GM21576 (cell line): ENCODE data around the gene DISP3.

Experiments
- ATAC-seq: cut with Tn5 transposase; IDR thresholded peaks from one replicate; pipeline ENCODE4 v1.9.1; 2021; ENCODE audit warnings: mild to moderate bottlenecking, moderate library complexity; ENCODE audit not compliant: unreplicated experiment

DISP3 gene, protein sequence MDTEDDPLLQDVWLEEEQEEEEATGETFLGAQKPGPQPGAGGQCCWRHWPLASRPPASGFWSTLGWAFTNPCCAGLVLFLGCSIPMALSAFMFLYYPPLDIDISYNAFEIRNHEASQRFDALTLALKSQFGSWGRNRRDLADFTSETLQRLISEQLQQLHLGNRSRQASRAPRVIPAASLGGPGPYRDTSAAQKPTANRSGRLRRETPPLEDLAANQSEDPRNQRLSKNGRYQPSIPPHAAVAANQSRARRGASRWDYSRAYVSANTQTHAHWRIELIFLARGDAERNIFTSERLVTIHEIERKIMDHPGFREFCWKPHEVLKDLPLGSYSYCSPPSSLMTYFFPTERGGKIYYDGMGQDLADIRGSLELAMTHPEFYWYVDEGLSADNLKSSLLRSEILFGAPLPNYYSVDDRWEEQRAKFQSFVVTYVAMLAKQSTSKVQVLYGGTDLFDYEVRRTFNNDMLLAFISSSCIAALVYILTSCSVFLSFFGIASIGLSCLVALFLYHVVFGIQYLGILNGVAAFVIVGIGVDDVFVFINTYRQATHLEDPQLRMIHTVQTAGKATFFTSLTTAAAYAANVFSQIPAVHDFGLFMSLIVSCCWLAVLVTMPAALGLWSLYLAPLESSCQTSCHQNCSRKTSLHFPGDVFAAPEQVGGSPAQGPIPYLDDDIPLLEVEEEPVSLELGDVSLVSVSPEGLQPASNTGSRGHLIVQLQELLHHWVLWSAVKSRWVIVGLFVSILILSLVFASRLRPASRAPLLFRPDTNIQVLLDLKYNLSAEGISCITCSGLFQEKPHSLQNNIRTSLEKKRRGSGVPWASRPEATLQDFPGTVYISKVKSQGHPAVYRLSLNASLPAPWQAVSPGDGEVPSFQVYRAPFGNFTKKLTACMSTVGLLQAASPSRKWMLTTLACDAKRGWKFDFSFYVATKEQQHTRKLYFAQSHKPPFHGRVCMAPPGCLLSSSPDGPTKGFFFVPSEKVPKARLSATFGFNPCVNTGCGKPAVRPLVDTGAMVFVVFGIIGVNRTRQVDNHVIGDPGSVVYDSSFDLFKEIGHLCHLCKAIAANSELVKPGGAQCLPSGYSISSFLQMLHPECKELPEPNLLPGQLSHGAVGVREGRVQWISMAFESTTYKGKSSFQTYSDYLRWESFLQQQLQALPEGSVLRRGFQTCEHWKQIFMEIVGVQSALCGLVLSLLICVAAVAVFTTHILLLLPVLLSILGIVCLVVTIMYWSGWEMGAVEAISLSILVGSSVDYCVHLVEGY (N-terminal part only)

DNA sequence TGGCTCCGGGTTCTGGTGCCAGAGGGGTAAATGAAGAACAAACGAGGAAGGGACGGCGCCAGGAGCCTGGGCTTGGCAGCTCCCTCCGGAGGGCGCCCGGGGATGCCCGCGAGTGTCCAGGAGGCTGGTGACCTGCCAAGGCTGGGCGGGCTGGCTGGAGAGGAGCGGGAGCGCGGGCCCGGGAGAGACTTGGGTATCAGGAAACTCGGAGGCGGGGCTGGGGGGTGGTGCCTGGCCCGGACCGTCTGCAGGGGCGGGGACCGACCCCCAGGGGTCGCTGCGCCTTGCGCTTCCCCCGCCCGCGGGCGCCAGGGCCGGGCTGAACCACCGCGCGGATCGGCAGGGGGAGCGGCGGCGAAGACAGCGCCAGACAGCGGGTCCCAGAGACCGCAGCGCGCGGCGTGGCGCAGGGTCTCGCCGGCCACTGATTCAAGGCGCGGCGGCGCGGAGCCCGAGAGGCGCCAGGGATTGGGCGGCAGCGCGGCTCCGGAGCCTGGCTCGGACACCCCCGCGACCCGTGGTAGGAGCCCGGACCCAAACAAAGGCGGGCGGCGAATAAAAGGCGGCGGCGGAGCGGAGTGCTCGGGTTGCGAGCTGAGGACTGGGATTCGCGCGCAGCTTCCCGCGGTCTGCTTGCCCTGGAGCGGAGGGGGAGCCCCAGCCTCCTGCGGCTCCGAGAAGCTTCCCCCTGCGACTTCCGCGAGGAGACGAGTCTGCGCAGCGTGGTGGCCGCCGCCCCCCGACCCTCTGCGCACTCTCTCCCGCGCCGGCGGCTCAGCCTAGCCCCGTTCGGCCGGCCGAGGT, at the start of gene DISP3:
Gene DISP3, plus strand, starts transcription at position 585 of the 804 bp plus-strand sequence. CDS start 21,838 bp downstream, outside the sequence.
- ATAC-seq: no peak

DNA sequence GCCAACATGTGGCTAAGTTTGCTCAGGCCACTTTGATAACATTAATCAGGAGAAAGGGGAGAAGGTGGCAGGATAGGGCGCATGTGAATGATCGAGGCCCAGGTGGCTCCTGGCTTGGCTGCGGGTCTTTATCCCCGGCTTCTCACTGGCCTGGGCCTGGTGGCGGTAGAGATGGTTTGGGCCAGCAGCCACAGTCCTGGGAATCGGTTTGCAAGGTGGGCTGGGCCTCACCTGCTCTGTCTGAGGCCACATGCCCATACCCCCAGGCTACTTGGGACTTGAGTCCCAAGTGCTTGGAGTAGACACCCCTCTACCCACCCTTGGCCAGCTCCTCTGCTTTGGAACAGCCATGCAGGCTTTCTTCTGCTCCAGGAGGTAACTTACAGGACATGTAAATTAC, 49.7 kb upstream of the DISP3 start:
- ATAC-seq: no peak

GRCh38 chr1:11429935-11430334, 49.0 kb upstream of the DISP3 start:
- ATAC-seq: no peak

DNA sequence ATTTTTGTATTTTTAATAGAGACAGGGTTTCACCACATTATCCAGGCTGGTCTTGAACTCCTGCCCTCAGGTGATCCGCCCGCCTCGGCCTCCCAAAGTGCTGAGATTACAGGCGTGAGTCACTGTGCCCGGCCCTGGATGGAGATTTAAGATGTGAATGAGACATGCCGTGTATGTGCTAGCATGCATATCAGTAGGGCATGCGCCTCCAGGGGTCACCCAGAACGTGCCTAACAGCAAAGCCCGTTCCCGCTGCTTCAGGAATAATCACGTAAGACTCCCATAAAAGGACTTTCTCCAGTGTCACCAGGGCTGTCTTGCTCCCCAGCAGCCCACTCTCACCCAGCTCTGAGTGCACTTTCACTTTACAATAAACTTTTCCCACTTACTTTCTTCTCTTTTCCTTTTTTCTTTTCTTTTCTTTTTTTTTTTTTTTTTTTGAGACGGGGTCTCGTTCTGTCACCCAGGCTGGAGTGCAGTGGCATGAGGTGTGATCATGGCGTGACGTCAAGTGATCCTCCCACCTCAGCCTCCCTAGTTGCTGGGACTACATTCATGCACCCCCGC, 46.9 kb upstream of the DISP3 start:
- no peak for ATAC-seq

DNA sequence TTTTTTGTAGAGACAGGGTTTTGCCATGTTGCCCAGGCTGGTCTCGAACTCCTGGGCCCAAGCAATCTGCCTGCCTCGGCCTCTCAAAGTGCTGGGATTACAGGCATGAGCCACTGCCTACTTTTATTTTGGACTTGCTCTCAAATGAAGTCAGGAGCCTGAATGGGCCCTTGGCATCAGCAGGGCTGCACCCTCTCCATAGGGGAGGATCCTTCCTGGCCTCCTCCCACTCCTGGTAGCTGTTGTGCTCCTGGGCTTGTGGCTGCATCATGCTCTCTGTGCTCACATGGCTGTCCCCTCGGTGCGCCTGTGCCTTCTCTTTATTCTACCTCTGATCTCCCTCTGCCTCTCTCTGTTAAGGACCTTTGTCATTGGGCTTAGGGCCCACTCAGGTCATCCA, 46.4 kb upstream of the DISP3 start:
- ATAC-seq: no peak

DNA sequence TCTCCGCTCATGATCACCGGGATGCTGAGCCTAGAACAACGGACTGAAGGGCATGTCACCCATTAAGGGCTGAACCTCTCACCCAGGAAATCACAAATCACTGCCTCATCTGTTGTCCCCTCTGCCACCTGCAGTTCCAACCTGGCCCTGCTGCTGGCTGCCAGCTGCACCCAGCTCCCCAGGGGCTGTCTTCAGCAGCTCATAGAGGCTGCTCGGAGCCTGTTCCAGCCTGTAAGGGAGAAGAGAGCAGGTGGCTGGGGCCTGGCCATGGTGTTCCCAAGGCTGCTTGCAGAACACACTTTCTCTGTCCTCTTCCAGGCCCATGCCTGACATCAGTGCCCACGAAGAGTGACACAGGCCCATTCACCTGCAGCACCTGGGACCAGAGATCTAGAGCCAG, 44.5 kb upstream of the DISP3 start:
- no peak for ATAC-seq

DNA sequence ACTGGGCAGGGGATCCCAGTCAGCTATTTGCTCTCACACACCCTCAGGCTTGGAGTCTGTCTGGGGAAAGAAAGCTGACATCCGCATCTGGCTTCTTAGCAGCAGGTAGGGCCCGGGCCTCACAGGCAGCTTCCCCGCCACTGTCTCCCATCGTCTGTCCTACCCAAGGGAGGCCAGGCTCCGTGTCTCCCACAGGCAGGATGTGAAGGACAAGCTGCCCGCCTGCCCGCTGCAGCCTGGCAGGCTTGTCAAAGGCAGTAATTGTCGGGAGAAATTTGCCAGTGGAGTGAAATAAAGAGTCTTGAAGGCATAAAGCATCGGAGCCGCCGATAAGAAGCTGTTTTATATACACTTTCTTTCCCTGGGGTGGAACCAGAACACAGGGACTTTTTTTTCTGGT, 44.0 kb upstream of the DISP3 start:
- no peak for ATAC-seq

- no peak for ATAC-seq
Measured at GRCh38 chr1:11438996-11439395, 40.0 kb upstream of the DISP3 start.

DNA sequence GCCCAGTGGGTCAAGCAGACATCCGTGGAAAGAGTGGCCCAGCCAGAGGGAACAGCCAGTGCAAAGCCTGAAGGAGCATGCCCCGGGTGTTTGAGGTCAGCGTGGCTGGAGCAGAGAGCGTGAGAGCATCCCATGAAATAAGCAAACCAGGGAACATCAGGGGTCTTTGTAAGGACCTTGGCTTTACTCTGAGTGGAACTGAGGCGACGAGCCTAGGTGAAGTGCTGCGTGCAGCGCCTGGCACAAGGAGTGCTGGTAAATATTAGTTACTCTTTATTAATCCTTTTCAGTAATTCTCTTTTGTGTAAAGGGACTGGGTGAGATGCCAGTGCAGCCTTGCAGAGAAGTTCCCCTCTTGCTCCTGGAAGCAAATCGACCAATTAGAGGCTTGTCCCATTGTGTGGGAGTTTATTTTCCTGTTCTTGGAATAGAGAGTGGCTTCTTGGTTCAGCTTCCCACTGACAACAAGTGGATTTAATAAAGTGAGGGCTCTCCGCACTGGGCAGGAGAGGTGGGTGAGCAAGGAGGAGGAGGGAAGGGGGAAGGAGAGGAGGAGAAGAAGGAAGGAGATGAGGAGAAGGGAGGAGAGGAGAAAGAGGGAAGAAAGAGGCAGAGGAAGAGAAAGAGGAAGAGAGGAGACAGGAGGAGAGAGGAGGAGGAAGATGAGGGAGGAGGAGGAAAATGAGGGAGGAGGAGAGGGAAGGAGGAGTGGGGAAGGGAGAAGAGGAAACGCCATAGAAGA, 37.6 kb upstream of the DISP3 start:
- ATAC-seq: no peak

DNA sequence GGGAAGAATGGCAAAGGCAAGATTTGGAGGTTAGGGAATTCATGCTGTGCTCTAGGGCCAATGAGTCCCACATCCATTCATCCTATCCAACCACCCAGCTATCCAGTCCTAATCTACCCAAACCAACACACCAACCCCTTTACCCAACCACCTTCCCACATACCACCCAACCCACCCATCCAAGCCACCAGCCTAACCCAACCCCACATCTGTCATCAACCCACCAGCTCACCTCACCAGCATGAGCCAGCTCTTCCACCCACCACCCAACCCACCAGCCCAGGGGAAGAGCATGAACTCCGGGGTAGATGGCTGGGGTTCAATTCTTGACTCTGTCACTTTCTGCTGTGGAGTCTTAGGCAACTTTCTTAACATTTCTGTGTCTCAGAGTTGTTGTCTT, 35.9 kb upstream of the DISP3 start:
- no peak for ATAC-seq

DNA sequence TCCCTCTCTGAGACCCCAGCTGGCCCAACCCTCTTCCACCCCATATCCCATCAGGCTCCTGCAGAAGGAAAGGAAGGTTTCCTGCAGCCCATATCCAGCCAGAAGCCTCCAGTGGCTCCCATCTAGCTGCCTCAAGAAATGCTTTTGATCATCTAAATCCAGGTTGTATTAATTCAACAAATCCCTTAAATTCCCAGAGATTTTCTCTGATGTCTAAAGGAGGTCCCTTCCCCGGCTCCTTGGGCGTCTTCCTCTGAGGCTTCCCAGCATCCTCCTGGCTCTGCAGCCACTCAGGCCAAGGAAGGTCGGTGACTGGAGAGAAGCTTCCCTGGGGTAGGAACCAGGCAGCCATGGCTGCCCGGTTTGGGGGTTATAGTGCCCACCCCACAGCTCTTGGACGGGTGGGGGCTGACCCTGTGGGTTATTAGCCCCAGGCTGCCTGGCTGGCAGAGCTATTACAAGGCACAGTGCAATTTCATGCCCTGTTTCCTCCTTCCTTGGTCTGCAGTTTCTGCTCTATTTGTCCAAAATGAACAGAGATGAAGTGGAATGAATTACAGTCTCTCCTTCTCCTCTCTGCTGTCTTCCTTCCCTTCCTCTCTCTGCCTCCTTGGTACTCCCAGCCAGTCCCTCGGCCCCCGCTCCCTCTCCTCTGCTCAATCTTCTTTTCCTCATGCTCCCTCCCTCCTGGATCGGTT, 34.8 kb upstream of the DISP3 start:
- ATAC-seq: no peak

GRCh38 chr1:11444907-11445306, 34.0 kb upstream of the DISP3 start:
- no peak for ATAC-seq

DNA sequence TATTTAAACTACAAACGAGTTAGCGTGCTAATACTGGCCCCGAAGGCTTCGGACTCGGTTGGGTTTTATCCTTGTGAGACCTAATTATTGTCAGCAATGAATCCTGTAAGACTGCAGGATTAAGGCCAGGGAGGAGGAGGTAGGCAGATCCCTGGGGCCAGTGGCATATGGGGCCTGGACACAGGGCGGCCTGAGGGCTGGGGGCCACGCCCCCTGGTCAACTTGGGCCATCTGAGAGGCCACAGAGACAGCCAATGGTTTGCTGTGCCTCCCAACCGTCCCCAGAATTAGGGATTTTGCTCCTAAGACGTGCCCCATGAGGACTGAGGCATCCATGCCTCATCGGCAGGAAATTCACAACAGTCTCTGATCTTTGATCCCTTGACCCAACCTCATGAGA, 31.1 kb upstream of the DISP3 start:
- no peak for ATAC-seq

GRCh38 chr1:11448373-11449099, 30.4 kb upstream of the DISP3 start:
- ATAC-seq: no peak

- no peak for ATAC-seq
Measured at GRCh38 chr1:11449100-11449403, 29.9 kb upstream of the DISP3 start.

DNA sequence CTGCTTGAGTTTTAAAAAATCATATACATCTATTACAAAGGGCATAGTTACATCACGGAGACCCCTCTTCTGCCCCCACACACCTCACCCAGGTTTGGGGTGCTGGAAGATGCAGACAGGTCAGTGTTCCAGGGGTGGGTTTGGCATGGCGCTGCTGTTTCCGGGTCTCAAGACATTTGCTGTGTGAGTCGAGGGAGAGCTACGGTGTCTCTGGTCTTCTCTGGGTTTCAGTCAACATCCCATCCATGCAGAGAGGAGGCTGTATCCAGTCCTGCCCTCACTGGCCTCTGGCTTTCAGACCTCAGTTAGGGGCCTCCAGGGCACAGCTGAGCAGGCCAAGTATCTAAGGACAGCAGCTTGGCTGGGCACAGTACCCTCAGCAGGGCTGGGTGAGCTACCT, 28.6 kb upstream of the DISP3 start:
- no peak for ATAC-seq

DNA sequence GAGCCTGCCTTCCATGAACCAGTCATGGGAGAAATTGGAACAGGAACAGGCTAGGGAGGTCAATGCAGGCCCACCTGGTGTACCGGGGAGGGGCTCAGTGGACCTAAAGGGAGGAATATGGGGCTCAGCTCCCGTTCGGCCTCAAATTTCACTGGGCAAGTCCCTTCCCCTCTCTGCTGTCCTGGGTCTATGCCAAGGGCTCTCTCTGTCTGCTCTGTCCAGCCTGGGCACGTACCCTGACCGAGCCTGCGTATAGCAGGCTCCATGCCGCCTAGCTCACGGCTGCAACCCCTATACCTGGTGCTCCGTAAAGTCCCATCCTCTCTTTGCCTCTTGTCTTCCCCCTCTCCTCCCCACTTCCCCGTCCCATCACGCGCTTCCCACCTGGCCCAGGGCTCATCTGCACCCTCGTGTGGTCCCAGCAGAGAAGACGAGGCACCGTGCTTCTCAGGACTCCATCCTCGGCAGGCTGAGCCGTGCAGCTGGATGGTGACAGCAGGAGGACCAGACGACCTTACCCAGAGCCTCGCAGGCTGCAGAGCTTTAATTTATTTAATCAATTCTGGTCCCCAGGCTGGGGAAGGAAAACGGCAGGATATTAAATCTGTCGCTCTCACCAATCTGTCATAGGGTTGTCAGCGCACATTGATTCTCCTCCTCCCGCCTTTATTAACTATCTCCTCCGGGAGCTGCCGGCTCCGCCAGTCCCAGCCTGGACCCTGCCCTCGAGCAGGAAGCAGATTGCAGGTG, 25.0 kb upstream of the DISP3 start:
- no peak for ATAC-seq
